ENCODE measurements around the gene RASAL2. TPM values are rescaled to one million over a fixed set of nuclear protein-coding genes. Genes with fewer than 3 reads are reported as not detected.
"Not testable (repeated sequence)": the region's sequence is repeated elsewhere in the genome, so short reads cannot be mapped to it uniquely, and the experiment has no call there.

Gene RASAL2
- total RNA-seq, 1 donor from 2014 or later: 30.2 TPM

- no peak for DNase-seq (ENCODE audit: missing footprints)
- intact Hi-C loops (cut with DNase I): loop anchor here (5.0 kb wide), 1 partner anchor 71 kb away; no protein-coding TSS in a partner anchor
- ATAC-seq: no peak
Measured at GRCh38 chr1:178101654-178102053, 7.8 kb downstream of the RASAL2 start.

DNA sequence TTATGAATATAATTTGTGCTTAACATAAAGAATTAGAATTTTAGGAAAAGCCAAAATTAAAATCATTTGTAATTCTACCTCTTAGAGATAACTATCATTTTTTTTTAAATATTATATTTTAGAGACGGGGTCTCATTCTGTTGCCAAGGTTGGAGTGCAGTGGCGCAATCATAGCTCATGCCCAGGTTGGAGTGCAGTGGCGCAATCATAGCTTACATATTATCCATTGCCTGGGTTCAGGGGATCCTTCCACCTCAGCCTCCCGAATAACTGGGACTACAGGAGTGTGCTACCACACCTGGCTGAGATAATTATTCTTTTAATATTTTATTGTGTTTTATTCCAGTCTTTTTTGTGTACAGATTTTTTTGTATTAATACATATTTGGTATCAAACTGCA is 8.3 kb downstream of the RASAL2 start:
- ATAC-seq: no peak
- intact Hi-C loops (cut with DNase I): loop anchor here (5.0 kb wide), 1 partner anchor 70 kb away; no protein-coding TSS in a partner anchor

DNA sequence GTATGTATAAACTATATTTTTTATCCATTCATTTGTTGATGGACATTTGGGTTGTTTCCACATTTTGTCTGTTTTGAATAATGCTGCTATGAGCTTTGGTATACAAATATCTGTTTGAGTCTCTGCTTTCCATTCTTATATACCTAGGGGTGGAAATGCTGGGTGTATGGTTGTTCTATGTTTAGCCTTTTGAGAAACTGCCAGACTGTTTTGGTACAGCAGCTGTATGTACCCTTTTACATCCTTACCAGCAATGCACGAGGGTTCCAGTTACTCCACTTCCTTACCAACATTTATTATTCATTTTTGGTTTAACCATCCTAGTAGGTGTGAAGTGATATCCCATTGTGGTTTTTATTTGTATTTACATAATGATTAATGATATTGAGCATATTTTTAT is 13.9 kb downstream of the RASAL2 start:
- ATAC-seq: no peak
- intact Hi-C loops (cut with DNase I): no loop called here
- DNase-seq (ENCODE audit: missing footprints): no peak

More for the DNA sequence above, 8.3 kb downstream of the RASAL2 start:
- no peak for DNase-seq (ENCODE audit: missing footprints)

DNA sequence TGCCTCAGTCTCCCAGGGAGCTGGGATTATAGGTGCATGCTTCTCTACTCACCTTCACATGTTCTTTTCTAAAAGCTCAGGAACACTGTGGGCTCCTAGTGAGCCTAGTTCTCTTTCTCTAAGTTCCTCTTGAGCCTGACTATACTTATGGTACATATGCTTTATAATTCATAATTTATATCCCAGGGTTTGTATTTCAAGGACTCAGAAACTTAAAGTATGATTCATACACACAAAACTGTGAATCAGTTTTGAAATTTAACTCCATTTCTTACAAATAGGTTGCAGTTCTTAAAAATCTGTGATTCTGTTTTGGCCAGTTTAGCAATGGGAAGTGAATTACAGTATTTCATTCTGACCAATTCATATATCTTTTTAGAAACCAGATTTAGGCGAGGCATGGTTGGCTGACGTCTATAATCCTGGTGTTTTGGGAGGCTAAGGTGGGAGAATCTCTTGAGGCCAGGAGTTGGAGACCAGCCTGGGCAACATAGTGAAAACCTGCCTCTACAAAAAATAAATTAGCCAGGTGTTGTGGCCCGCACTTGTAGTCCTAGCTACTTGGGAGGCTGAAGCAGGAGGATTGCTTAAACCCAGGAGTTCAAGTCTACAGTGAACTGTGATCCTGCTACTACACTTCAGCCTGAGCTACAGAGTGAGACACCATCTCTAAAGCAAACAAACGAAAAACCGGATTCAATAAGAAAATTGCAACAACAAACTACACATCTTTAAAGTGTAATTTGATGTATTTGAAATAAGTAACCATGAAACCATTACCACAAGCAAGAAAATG is 15.6 kb downstream of the RASAL2 start:
- intact Hi-C loops (cut with DNase I): no loop called here
- ATAC-seq: no peak
- DNase-seq (ENCODE audit: missing footprints): no peak

- intact Hi-C loops (cut with DNase I): no loop called here
- DNase-seq (ENCODE audit: missing footprints) (no peak), ATAC-seq (no peak)
Measured at GRCh38 chr1:178115260-178115659, 21.4 kb downstream of the RASAL2 start.

- no peak for ATAC-seq
- intact Hi-C loops (cut with DNase I): no loop called here
Measured at GRCh38 chr1:178118524-178118923, 24.6 kb downstream of the RASAL2 start.

GRCh38 chr1:178119628-178120027 is 25.7 kb downstream of the RASAL2 start:
- ATAC-seq (no peak), DNase-seq (ENCODE audit: missing footprints) (no peak)
- intact Hi-C loops (cut with DNase I): no loop called here

More at GRCh38 chr1:178118524-178118923, 24.6 kb downstream of the RASAL2 start:
- no peak for DNase-seq (ENCODE audit: missing footprints)

GRCh38 chr1:178120088-178120487 is 26.2 kb downstream of the RASAL2 start:
- ATAC-seq: no peak
- intact Hi-C loops (cut with DNase I): no loop called here
- DNase-seq (ENCODE audit: missing footprints): no peak

- not testable (repeated sequence) for DNase-seq (ENCODE audit: missing footprints); ATAC-seq
Measured at GRCh38 chr1:178120520-178121052, 26.7 kb downstream of the RASAL2 start.

GRCh38 chr1:178121883-178122282 is 28.0 kb downstream of the RASAL2 start:
- ATAC-seq (no peak), DNase-seq (ENCODE audit: missing footprints) (no peak)
- intact Hi-C loops (cut with DNase I): no loop called here

More at GRCh38 chr1:178120520-178121052, 26.7 kb downstream of the RASAL2 start:
- intact Hi-C loops (cut with DNase I): not testable (repeated sequence)

DNA sequence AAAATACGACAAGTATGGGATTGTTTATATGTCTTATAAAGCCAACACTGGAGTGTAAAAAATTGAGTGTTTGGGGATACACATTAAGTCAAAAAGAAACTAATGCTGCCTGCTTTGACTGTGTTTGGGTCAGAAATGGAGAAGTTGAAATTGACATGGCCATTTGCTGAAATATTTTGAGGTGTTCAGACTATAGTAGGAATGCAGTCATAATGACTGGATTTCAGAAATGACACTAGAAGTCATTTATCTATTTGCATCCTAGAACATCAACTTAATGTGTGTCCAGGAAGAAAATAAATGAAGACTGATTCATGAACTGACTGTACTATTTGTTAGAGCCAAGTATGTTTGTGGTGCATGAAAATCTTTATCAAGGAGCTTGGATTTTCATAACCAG is 28.4 kb downstream of the RASAL2 start:
- ATAC-seq: no peak
- no peak for DNase-seq (ENCODE audit: missing footprints)
- intact Hi-C loops (cut with DNase I): no loop called here

GRCh38 chr1:178124115-178124514 is 30.2 kb downstream of the RASAL2 start:
- ATAC-seq (no peak), DNase-seq (ENCODE audit: missing footprints) (no peak)
- intact Hi-C loops (cut with DNase I): no loop called here

DNA sequence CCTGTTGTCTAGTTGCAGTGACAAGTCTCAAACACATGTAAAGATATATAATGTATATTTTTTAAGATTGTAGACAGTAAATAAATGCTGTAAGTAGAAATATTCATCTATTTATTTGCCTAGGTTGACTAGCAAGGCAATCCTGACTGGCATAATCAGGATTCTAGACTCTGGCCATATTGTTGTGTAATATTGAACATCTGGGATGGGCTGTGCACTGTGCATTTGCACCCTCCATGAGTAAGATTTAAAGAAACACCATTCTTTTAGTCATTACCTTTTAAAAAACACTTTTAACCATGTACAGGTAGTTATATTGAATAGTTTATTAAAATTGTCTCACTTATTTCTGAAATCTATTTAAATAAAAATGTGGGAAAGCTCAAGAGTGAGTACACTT is 32.4 kb downstream of the RASAL2 start:
- ATAC-seq (no peak), DNase-seq (ENCODE audit: missing footprints) (no peak)
- intact Hi-C loops (cut with DNase I): no loop called here

GRCh38 chr1:178126741-178127185 is 32.9 kb downstream of the RASAL2 start:
- intact Hi-C loops (cut with DNase I): no loop called here
- ATAC-seq (no peak), DNase-seq (ENCODE audit: missing footprints) (no peak)

- ATAC-seq: no peak
- intact Hi-C loops (cut with DNase I): no loop called here
- DNase-seq (ENCODE audit: missing footprints): no peak
Measured at GRCh38 chr1:178127482-178128191, 33.7 kb downstream of the RASAL2 start.

DNA sequence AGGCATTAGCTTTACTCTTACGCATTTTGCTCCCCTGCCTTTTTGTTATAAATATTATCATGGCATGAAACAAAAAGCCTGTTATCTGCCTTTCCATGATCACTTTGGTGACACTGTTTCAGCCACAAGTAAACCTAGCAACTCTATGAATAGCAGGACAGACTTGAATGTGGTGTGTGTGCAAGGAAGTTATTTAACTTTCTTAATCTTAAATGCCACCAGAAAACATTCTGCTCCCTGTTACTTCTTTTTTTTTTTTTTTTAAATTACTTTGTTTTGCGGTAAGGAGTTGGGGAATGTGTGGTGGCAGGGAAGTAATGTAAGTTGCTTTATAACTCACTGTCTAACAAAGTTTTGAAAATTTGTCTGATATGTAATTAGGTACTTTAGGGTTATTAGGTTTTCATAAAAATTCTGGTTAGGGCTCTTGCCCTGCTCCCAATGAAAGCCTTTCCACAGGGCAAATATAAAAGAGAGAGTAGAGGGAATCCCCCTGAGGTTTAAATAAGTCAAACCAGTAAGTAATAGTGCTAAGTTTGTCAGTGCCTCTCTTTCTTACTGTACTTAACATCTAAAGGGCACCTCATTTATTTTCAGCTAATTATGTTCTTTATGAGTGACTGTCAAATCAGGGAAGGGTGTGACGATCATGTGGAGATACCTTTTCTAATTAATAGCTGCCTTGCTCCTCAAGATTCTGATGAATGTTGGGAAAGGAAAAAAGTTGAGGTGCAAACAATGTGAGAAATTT is 39.5 kb downstream of the RASAL2 start:
- DNase-seq (ENCODE audit: missing footprints) (no peak), ATAC-seq (no peak)
- intact Hi-C loops (cut with DNase I): loop anchor here (5.0 kb wide), 1 partner anchor 36 kb away; no protein-coding TSS in a partner anchor

- ATAC-seq (peak; percentile 86), DNase-seq (ENCODE audit: missing footprints) (no peak)
- intact Hi-C loops (cut with DNase I): loop anchor here (5.0 kb wide), 1 partner anchor 37 kb away; no protein-coding TSS in a partner anchor
Measured at GRCh38 chr1:178134061-178134460, 40.2 kb downstream of the RASAL2 start.

- intact Hi-C loops (cut with DNase I): no loop called here
- ATAC-seq: no peak
Measured at GRCh38 chr1:178137238-178137637, 43.3 kb downstream of the RASAL2 start.

DNA sequence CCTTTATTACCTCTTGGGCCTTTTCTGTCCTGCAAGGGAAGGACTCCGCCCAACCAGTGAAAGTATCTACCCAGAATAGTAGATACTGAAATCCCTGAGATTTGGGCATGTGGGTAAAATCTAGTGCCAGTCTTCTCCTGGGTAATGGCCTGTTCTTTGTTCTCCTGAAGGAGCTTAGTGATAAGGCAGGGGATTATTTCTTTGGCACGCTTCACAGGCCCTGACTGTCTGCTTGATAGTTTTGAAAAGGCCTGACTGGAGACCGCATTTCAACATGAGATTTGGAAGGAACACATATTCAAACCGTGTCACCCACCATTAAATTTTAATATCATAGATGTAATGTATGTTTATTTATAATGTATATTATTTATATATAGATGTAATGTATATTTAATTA is 48.9 kb downstream of the RASAL2 start:
- DNase-seq (ENCODE audit: missing footprints) (no peak), ATAC-seq (no peak)
- intact Hi-C loops (cut with DNase I): no loop called here

More at GRCh38 chr1:178137238-178137637, 43.3 kb downstream of the RASAL2 start:
- DNase-seq (ENCODE audit: missing footprints): no peak
